Fibroblast of mammary gland (primary cell): Measurements from ENCODE around the gene AGTPBP1.

Source experiments
- DNase-seq: peaks from one replicate; pipeline ENCODE4 v3.0.0-alpha.2; 2010; ENCODE audit warnings: low read depth
- H3K4me3 ChIP-seq: 2 replicates; pipeline ENCODE4 v1.5.1; 2011; ENCODE audit warnings: low read depth, mild to moderate bottlenecking, low read length, moderate library complexity; ENCODE audit not compliant: control insufficient read depth
- CTCF ChIP-seq: conservative IDR thresholded peaks from 2 replicates; pipeline ENCODE4 v1.5.1; 2011; ENCODE audit warnings: low read depth, low read length, inconsistent platforms; ENCODE audit not compliant: control insufficient read depth, insufficient read depth

The AGTPBP1 gene

GRCh38 chr9:85743275-85744128, 1.7 kb upstream of the AGTPBP1 start:
- peak; percentile 94 for DNase-seq
- no peak overlapping the region for H3K4me3 ChIP-seq
- no peak for TF ChIP-seq CTCF

- peak; percentile 90 for DNase-seq
Observed at GRCh38 chr9:85742597-85742936, 813 bp upstream of the AGTPBP1 start.

GRCh38 chr9:85741095-85741874, 469 bp downstream of the AGTPBP1 start:
- peak; percentile 21 for DNase-seq
- H3K4me3 ChIP-seq: peak overlapping the region; percentile 86

More at GRCh38 chr9:85742597-85742936, 813 bp upstream of the AGTPBP1 start:
- H3K4me3 ChIP-seq: peak overlapping the region; percentile 73
- TF ChIP-seq CTCF: no peak

GRCh38 chr9:85740787-85741094, 1.0 kb downstream of the AGTPBP1 start:
- H3K4me3 ChIP-seq: peak overlapping the region; percentile 86
- peak; percentile 29 for DNase-seq
- no peak for TF ChIP-seq CTCF

More at GRCh38 chr9:85741095-85741874, 469 bp downstream of the AGTPBP1 start:
- no peak for TF ChIP-seq CTCF

GRCh38 chr9:85738509-85738908, 3.2 kb downstream of the AGTPBP1 start:
- H3K4me3 ChIP-seq: no peak overlapping the region
- no peak for TF ChIP-seq CTCF
- DNase-seq: no peak

GRCh38 chr9:85737671-85738070, 4.1 kb downstream of the AGTPBP1 start:
- no peak overlapping the region for H3K4me3 ChIP-seq
- no peak for TF ChIP-seq CTCF
- DNase-seq: no peak
